RWPE2 (cell line): ENCODE data around the gene EDARADD.

ENCODE experiments used
- ATAC-seq: fragments of 200-7000 bp; cut with Tn5 transposase; 3 replicates; pipeline ENCODE4 v1.9.1; 2021; ENCODE audit warnings: low read depth
- DNase-seq: peaks from one replicate; pipeline ENCODE4 v3.0.0-alpha.2; 2020; ENCODE audit warnings: low spot score
- H3K27ac ChIP-seq: fragments of 450-650 bp; 2 replicates; pipeline ENCODE4 v1.5.1; 2017; ENCODE audit warnings: mild to moderate bottlenecking; ENCODE audit not compliant: poor library complexity, severe bottlenecking
- H3K27me3 ChIP-seq: fragments of 250-450 bp; sonication (Bioruptor Pico); 2 replicates; pipeline ENCODE4 v1.5.1; 2021; ENCODE audit warnings: mild to moderate bottlenecking, moderate library complexity; ENCODE audit not compliant: insufficient read depth, poor library complexity, severe bottlenecking
- H3K36me3 ChIP-seq: fragments of 250-450 bp; sonication (Bioruptor Pico); 2 replicates; pipeline ENCODE4 v1.5.1; 2020; ENCODE audit warnings: low read depth, mild to moderate bottlenecking, moderate library complexity
- H3K4me1 ChIP-seq: fragments of 250-450 bp; sonication (Bioruptor Pico); 2 replicates; pipeline ENCODE4 v1.5.1; 2021; ENCODE audit warnings: mild to moderate bottlenecking, moderate library complexity; ENCODE audit not compliant: insufficient read depth, poor library complexity, severe bottlenecking
- H3K4me3 ChIP-seq: fragments of 250-450 bp; sonication (Bioruptor Pico); 2 replicates; pipeline ENCODE4 v1.5.1; 2021; ENCODE audit warnings: mild to moderate bottlenecking, moderate library complexity; ENCODE audit not compliant: severe bottlenecking
- H3K9me3 ChIP-seq: fragments of 250-450 bp; sonication (Bioruptor Pico); 2 replicates; pipeline ENCODE4 v1.5.1; 2021; ENCODE audit warnings: mild to moderate bottlenecking, moderate library complexity; ENCODE audit not compliant: severe bottlenecking
- CTCF ChIP-seq: fragments of 450-650 bp; IDR thresholded peaks from one replicate; pipeline ENCODE4 v1.5.1; 2017; ENCODE audit warnings: mild to moderate bottlenecking, moderate library complexity; ENCODE audit not compliant: poor library complexity, severe bottlenecking

EDARADD gene

DNA sequence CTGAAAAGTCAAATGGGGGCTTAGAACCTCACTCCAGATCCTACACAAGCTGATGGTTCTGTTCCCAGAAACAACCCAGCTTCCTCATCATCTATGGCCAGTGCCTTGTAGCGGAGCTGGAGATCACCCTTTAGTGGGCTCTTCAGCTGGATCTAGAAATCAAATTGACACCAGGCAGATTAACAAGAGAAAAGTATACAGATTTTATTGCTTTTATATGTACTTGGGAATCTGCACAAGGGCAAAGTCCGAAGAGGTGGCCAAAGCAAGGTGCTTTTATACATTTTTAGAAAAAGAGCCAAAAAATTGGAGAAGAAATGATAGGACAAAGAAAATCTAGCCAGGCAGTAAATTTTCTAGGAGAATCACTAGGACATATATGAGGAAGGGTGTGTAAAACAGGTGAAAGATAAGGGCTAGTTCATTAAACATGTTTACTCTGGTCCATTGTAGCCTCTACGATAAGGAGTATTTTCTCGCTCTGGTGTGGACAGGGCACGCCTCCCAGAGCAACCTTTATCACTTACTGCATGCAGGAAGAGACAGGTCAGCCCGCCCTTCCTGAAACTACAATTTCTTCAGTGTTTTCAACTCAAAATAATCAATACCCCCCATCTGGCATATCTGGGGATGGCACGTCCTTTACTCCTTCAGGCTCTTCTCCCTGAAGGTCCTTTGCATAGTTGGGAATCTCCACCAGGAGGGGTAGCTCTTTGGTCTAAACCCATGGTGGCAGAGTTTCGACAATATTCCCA, 115.7 kb downstream of the EDARADD start:
- H3K4me1 ChIP-seq, result no peaks in the 10 kb centered on the region
- H3K27me3 ChIP-seq, result no peaks in the 10 kb centered on the region
- no peak overlapping the region for H3K4me3 ChIP-seq
- H3K9me3 ChIP-seq, result no peaks in the 10 kb centered on the region
- H3K27ac ChIP-seq, result no peak overlapping the region
- H3K36me3 ChIP-seq, result no peaks in the 10 kb centered on the region
- no peak for TF ChIP-seq CTCF
- ATAC-seq (no peak), DNase-seq (no peak)

- H3K27ac ChIP-seq, result no peak overlapping the region
- no peak for TF ChIP-seq CTCF
- H3K9me3 ChIP-seq, result no peaks in the 10 kb centered on the region
- no peak overlapping the region for H3K4me3 ChIP-seq
- H3K36me3 ChIP-seq, result no peaks in the 10 kb centered on the region
- H3K27me3 ChIP-seq, result no peaks in the 10 kb centered on the region
- ATAC-seq, result no peak
- H3K4me1 ChIP-seq, result peaks cover 5% of the 10 kb centered on the region
- DNase-seq, result no peak
These were observed 117.8 kb downstream of the EDARADD start for GRCh38 chr1:236511735-236512418.

GRCh38 chr1:236514703-236515442, 120.8 kb downstream of the EDARADD start:
- TF ChIP-seq CTCF, result no peak
- Histone ChIP-seq H3K4me1 (peaks cover 19% of the 10 kb centered on the region), H3K9me3 (no peaks in the 10 kb centered on the region), H3K27me3 (no peaks in the 10 kb centered on the region), H3K27ac (no peak overlapping the region), H3K36me3 (no peaks in the 10 kb centered on the region), H3K4me3 (no peak overlapping the region)
- DNase-seq, result no peak
- no peak for ATAC-seq

GRCh38 chr1:236515443-236515958, 121.4 kb downstream of the EDARADD start:
- H3K9me3 ChIP-seq, result no peaks in the 10 kb centered on the region
- no peak overlapping the region for H3K27ac ChIP-seq
- no peak overlapping the region for H3K4me3 ChIP-seq
- no peaks in the 10 kb centered on the region for H3K36me3 ChIP-seq
- no peak for TF ChIP-seq CTCF
- DNase-seq (no peak), ATAC-seq (no peak)
- no peaks in the 10 kb centered on the region for H3K27me3 ChIP-seq
- peaks cover 19% of the 10 kb centered on the region for H3K4me1 ChIP-seq
